Erythroblast (primary cell): Measurements from ENCODE around the gene BAIAP2L1.

Experiments used
- DNase-seq, 2 experiments: peaks; one replicate each; lab custom pipeline; 2025; lab: John Stamatoyannopoulos, UW
- GATA1 ChIP-seq: IDR thresholded peaks from 2 replicates; pipeline ENCODE4 v1.6.1; 2011; ENCODE audit warnings: low read depth, mild to moderate bottlenecking, control low read depth, low read length, moderate library complexity
- POLR2A ChIP-seq: IDR thresholded peaks from 2 replicates; pipeline ENCODE4 v1.6.1; 2011; ENCODE audit warnings: mild to moderate bottlenecking, low read length

The BAIAP2L1 gene

GRCh38 chr7:98315318-98315993 lies 85.4 kb downstream of the BAIAP2L1 start:
- peak; percentile 17 to 54 for DNase-seq
- TF ChIP-seq GATA1 = no peak
- no peak for TF ChIP-seq POLR2A

GRCh38 chr7:98314469-98314868 lies 86.4 kb downstream of the BAIAP2L1 start:
- DNase-seq = no peak
- TF ChIP-seq POLR2A = no peak
- no peak for TF ChIP-seq GATA1

GRCh38 chr7:98312201-98312600 lies 88.7 kb downstream of the BAIAP2L1 start:
- DNase-seq = no peak
- TF ChIP-seq POLR2A = no peak
- TF ChIP-seq GATA1 = no peak

- TF ChIP-seq POLR2A (no peak), GATA1 (no peak)
- no peak for DNase-seq
Measured at GRCh38 chr7:98309566-98309965, 91.3 kb downstream of the BAIAP2L1 start.

- no peak for DNase-seq
- TF ChIP-seq GATA1 = no peak
- no peak for TF ChIP-seq POLR2A
Measured at GRCh38 chr7:98307971-98308466, 92.9 kb downstream of the BAIAP2L1 start.

GRCh38 chr7:98305951-98306535 lies 94.8 kb downstream of the BAIAP2L1 start:
- no peak for DNase-seq
- TF ChIP-seq POLR2A (no peak), GATA1 (no peak)

- DNase-seq = no peak
- TF ChIP-seq POLR2A = no peak
Measured at GRCh38 chr7:98303906-98304305, 97.0 kb downstream of the BAIAP2L1 start.

- TF ChIP-seq GATA1 = no peak
- TF ChIP-seq POLR2A = no peak
- DNase-seq = no peak
Measured at GRCh38 chr7:98303176-98303865, 97.6 kb downstream of the BAIAP2L1 start.

- TF ChIP-seq POLR2A (no peak), GATA1 (no peak)
- DNase-seq = no peak
Measured at GRCh38 chr7:98301693-98302470, 99.0 kb downstream of the BAIAP2L1 start.

GRCh38 chr7:98300595-98301372 lies 100.1 kb downstream of the BAIAP2L1 start:
- peak in 1 of 2 experiments; percentile 13 for DNase-seq
- TF ChIP-seq POLR2A = no peak
- no peak for TF ChIP-seq GATA1

- TF ChIP-seq POLR2A (no peak), GATA1 (no peak)
- DNase-seq = no peak
Measured at GRCh38 chr7:98297626-98298286, 103.1 kb downstream of the BAIAP2L1 start.

GRCh38 chr7:98296833-98297232 lies 104.1 kb downstream of the BAIAP2L1 start:
- no peak for DNase-seq
- no peak for TF ChIP-seq GATA1
- no peak for TF ChIP-seq POLR2A
